ENCODE results near the gene SPARC. TPM values are rescaled to one million over a fixed set of nuclear protein-coding genes. Genes with fewer than 3 reads are reported as not detected.
A peak's percentile ranks its signal among the peaks of the same experiment; 100 is the strongest.

SPARC gene
- total and polyA plus RNA-seq, 4 donors = 145 to 1,186 (median 918) TPM

DNA sequence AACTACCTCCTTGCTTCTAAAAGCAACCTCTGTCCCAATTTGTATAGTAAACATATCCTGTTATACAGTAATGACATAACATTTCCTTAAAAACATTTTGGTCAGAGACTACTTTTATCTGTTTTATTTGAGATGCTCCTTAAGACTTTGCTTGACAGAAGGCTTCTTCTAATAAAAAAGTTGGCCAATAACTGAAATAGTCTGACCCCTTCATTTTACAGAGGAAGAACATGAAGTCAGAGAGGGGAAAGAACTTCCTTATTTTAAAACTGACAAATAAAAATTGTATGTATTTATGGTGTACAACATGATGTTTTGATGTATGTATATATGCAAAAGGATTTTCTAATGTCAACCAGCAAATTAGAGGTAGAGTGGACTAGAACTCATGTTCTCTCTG lies 35.8 kb upstream of the SPARC start:
- peaks cover 0 to 1% (median 0%) of the 10 kb centered on the region in 5 donors for H3K4me1 ChIP-seq (ENCODE audit: control insufficient read depth in 5 of 5, insufficient read depth in 5 of 5, low read length in 5 of 5)
- no peak overlapping the region for H3K9ac ChIP-seq (ENCODE audit: insufficient read depth in 1 of 2, low read length in 2 of 2)
- H3K27me3 ChIP-seq (ENCODE audit: control insufficient read depth in 3 of 3, insufficient read depth in 3 of 3, low read length in 2 of 3) = no peaks in the 10 kb centered on the region
- no peak overlapping the region for H3K27ac ChIP-seq (ENCODE audit: low read depth in 1 of 2, low read length in 1 of 2)
- no peaks in the 10 kb centered on the region for H3K9me3 ChIP-seq (ENCODE audit: control insufficient read depth in 4 of 4, insufficient read depth in 3 of 4, low read length in 3 of 4)
- H3K4me3 ChIP-seq = no peak overlapping the region
- TF ChIP-seq, protein P1, sequence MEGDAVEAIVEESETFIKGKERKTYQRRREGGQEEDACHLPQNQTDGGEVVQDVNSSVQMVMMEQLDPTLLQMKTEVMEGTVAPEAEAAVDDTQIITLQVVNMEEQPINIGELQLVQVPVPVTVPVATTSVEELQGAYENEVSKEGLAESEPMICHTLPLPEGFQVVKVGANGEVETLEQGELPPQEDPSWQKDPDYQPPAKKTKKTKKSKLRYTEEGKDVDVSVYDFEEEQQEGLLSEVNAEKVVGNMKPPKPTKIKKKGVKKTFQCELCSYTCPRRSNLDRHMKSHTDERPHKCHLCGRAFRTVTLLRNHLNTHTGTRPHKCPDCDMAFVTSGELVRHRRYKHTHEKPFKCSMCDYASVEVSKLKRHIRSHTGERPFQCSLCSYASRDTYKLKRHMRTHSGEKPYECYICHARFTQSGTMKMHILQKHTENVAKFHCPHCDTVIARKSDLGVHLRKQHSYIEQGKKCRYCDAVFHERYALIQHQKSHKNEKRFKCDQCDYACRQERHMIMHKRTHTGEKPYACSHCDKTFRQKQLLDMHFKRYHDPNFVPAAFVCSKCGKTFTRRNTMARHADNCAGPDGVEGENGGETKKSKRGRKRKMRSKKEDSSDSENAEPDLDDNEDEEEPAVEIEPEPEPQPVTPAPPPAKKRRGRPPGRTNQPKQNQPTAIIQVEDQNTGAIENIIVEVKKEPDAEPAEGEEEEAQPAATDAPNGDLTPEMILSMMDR (IDR thresholded peaks at IDR 0.05; ENCODE audit: control extremely low read depth, extremely low read depth) = no peak
- DNase-seq (no peak), ATAC-seq (ENCODE audit: insufficient read depth, low FRiP score) (no peak)
- H3K36me3 ChIP-seq (ENCODE audit: control insufficient read depth in 4 of 4, insufficient read depth in 4 of 4, low read length in 4 of 4) = no peaks in the 10 kb centered on the region

DNA sequence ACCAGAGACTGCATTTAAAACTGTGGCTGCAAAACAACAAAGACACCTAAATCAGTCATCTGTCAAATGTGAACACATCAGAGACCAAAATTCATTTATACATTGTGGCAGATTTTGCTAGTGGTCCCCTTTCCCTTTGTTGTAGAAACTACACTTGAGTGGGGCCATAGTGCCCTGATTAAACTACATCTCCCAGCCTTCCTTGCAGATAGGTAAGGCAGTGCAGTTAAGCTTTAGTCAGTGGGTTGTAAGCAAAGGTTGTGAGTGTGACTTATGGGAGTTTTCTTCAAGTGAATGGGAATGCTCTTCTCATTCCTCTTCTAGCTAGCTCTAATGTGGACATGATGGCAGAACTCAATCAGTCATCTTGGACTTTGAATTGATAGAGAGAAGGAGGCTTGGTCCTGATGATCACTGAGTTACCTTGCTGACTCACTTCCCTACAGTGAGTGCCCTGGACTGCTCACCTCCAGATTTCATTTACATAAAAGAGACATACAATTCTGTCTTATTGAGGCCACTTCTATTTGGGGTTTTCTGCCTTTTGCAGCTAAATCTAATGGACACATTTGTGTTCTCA lies 35.2 kb upstream of the SPARC start:
- no peak overlapping the region for H3K27ac ChIP-seq (ENCODE audit: low read depth in 1 of 2, low read length in 1 of 2)
- ATAC-seq (ENCODE audit: insufficient read depth, low FRiP score) = no peak

GRCh38 chr5:151721087-151721646 lies 34.5 kb upstream of the SPARC start:
- DNase-seq (no peak), ATAC-seq (ENCODE audit: insufficient read depth, low FRiP score) (no peak)
- Histone ChIP-seq H3K9me3 (ENCODE audit: control insufficient read depth in 4 of 4, insufficient read depth in 3 of 4, low read length in 3 of 4) (no peaks in the 10 kb centered on the region), H3K9ac (ENCODE audit: insufficient read depth in 1 of 2, low read length in 2 of 2) (no peak overlapping the region), H3K27ac (ENCODE audit: low read depth in 1 of 2, low read length in 1 of 2) (no peak overlapping the region), H3K4me3 (no peak overlapping the region), H3K36me3 (ENCODE audit: control insufficient read depth in 4 of 4, insufficient read depth in 4 of 4, low read length in 4 of 4) (no peaks in the 10 kb centered on the region), H3K4me1 (ENCODE audit: control insufficient read depth in 5 of 5, insufficient read depth in 5 of 5, low read length in 5 of 5) (peaks cover 0 to 1% (median 0%) of the 10 kb centered on the region in 5 donors), H3K27me3 (ENCODE audit: control insufficient read depth in 3 of 3, insufficient read depth in 3 of 3, low read length in 2 of 3) (no peaks in the 10 kb centered on the region)
- 78 to 82% methylated on average over 3 of the region's 3 CpGs for WGBS, 2 donors
- TF ChIP-seq, protein P1 (IDR thresholded peaks at IDR 0.05; ENCODE audit: control extremely low read depth, extremely low read depth) = no peak

More for the DNA sequence above, 35.2 kb upstream of the SPARC start:
- peaks cover 0 to 1% (median 0%) of the 10 kb centered on the region in 5 donors for H3K4me1 ChIP-seq (ENCODE audit: control insufficient read depth in 5 of 5, insufficient read depth in 5 of 5, low read length in 5 of 5)
- TF ChIP-seq, protein P1 (IDR thresholded peaks at IDR 0.05; ENCODE audit: control extremely low read depth, extremely low read depth) = no peak
- no peak for DNase-seq
- no peak overlapping the region for H3K9ac ChIP-seq (ENCODE audit: insufficient read depth in 1 of 2, low read length in 2 of 2)
- no peaks in the 10 kb centered on the region for H3K9me3 ChIP-seq (ENCODE audit: control insufficient read depth in 4 of 4, insufficient read depth in 3 of 4, low read length in 3 of 4)
- H3K36me3 ChIP-seq (ENCODE audit: control insufficient read depth in 4 of 4, insufficient read depth in 4 of 4, low read length in 4 of 4) = no peaks in the 10 kb centered on the region
- no peaks in the 10 kb centered on the region for H3K27me3 ChIP-seq (ENCODE audit: control insufficient read depth in 3 of 3, insufficient read depth in 3 of 3, low read length in 2 of 3)
- H3K4me3 ChIP-seq = no peak overlapping the region

GRCh38 chr5:151720215-151720614 lies 33.5 kb upstream of the SPARC start:
- DNase-seq (no peak), ATAC-seq (ENCODE audit: insufficient read depth, low FRiP score) (peak; percentile 10)
- H3K27me3 ChIP-seq (ENCODE audit: control insufficient read depth in 3 of 3, insufficient read depth in 3 of 3, low read length in 2 of 3) = no peaks in the 10 kb centered on the region
- no peaks in the 10 kb centered on the region for H3K36me3 ChIP-seq (ENCODE audit: control insufficient read depth in 4 of 4, insufficient read depth in 4 of 4, low read length in 4 of 4)
- WGBS, 2 donors = 65 to 85% methylated on average over 2 of the region's 2 CpGs
- H3K27ac ChIP-seq (ENCODE audit: low read depth in 1 of 2, low read length in 1 of 2) = no peak overlapping the region
- TF ChIP-seq, protein P1 (IDR thresholded peaks at IDR 0.05; ENCODE audit: control extremely low read depth, extremely low read depth) = no peak
- peaks cover 0 to 1% (median 0%) of the 10 kb centered on the region in 5 donors for H3K4me1 ChIP-seq (ENCODE audit: control insufficient read depth in 5 of 5, insufficient read depth in 5 of 5, low read length in 5 of 5)
- H3K4me3 ChIP-seq = no peak overlapping the region
- no peak overlapping the region for H3K9ac ChIP-seq (ENCODE audit: insufficient read depth in 1 of 2, low read length in 2 of 2)
- no peaks in the 10 kb centered on the region for H3K9me3 ChIP-seq (ENCODE audit: control insufficient read depth in 4 of 4, insufficient read depth in 3 of 4, low read length in 3 of 4)

All from lung (tissue), 12 donors.